Left renal pelvis (tissue), 4 donors: ENCODE measurements around the gene RNU5D-1. TPM values are rescaled to one million over a fixed set of nuclear protein-coding genes. Genes with fewer than 3 reads are reported as not detected.

Experiments used
- polyA plus RNA-seq, 4 donors: library from polyadenylated mRNA; unstranded; fragments of 120-200 nt; gene quantifications; one replicate each; pipeline ENCODE4 v1.2.1, GENCODE V29; 2013; ENCODE audit not compliant: insufficient read length in 4 of 4

RNU5D-1 gene
- polyA plus RNA-seq, 4 donors, result not detected

Other genes starting within 250 kb of the RNU5D-1 start
- gene TMEM53, start 56.7 kb downstream of the RNU5D-1 start, polyA plus RNA-seq, result 10 to 100 TPM in 2 of 4 donors, 1 to 10 TPM in 2; 8.0 to 13.0 (median 11.1) TPM
- gene ARMH1, start 56.5 kb downstream of the RNU5D-1 start, polyA plus RNA-seq, result 1 to 10 TPM; 1.5 to 9.6 (median 7.1) TPM
- gene KIF2C, start 8.7 kb upstream of the RNU5D-1 start, polyA plus RNA-seq, result 10 to 100 TPM; 20.3 to 29.5 (median 24.4) TPM
- gene RPS8, start 44.4 kb upstream of the RNU5D-1 start, polyA plus RNA-seq, result 1,000 to 10,000 TPM; 2,208 to 2,473 (median 2,326) TPM
- 1 to 10 TPM in 1 of 4 donors, under 1 TPM in 3; 0.50 to 1.0 (median 0.69) TPM for gene BEST4, start 57.0 kb upstream of the RNU5D-1 start, polyA plus RNA-seq
- gene PLK3, start 69.2 kb upstream of the RNU5D-1 start, polyA plus RNA-seq, result 10 to 100 TPM in 1 of 4 donors, 1 to 10 TPM in 3; 5.9 to 16.1 (median 7.3) TPM
- under 1 TPM in 1 of 4 donors, not detected in 3; 0.30 TPM for gene DYNLT4, start 76.2 kb upstream of the RNU5D-1 start, polyA plus RNA-seq
- 10 to 100 TPM in 3 of 4 donors, 1 to 10 TPM in 1; 9.5 to 19.3 (median 12.7) TPM for gene BTBD19, start 77.4 kb upstream of the RNU5D-1 start, polyA plus RNA-seq
- 10 to 100 TPM in 1 of 4 donors, 1 to 10 TPM in 3; 4.2 to 11.6 (median 6.2) TPM for gene PTCH2, start 112.1 kb upstream of the RNU5D-1 start, polyA plus RNA-seq